ENCODE results near the gene KLHL24. TPM values are rescaled to one million over a fixed set of nuclear protein-coding genes. Genes with fewer than 3 reads are reported as not detected.
"Not testable (repeated sequence)": the region's sequence is repeated elsewhere in the genome, so short reads cannot be mapped to it uniquely, and the experiment has no call there.

Gene KLHL24
- total RNA-seq, 4 donors from 2014 or later: 47.2 to 99.5 (median 80.3) TPM

GRCh38 chr3:183636221-183637105, 1.0 kb downstream of the KLHL24 start:
- no peak for TF ChIP-seq CTCF (IDR thresholded peaks at IDR 0.05)
- ATAC-seq (ENCODE audit: low FRiP score) (peak; percentile 93), DNase-seq (ENCODE audit: low spot score) (peak; percentile 72)

- no peak for DNase-seq (ENCODE audit: low spot score)
- no peak for TF ChIP-seq CTCF (IDR thresholded peaks at IDR 0.05)
- no peak for ATAC-seq (ENCODE audit: low FRiP score)
Measured at GRCh38 chr3:183637106-183637486, 1.7 kb downstream of the KLHL24 start.

- ATAC-seq (ENCODE audit: low FRiP score); DNase-seq (ENCODE audit: low spot score): not testable (repeated sequence)
Measured at GRCh38 chr3:183637633-183638032, 2.2 kb downstream of the KLHL24 start.

- no peak for ATAC-seq (ENCODE audit: low FRiP score)
- TF ChIP-seq CTCF (IDR thresholded peaks at IDR 0.05): no peak
- no peak for DNase-seq (ENCODE audit: low spot score)
Measured at GRCh38 chr3:183638101-183638852, 2.9 kb downstream of the KLHL24 start.

DNA sequence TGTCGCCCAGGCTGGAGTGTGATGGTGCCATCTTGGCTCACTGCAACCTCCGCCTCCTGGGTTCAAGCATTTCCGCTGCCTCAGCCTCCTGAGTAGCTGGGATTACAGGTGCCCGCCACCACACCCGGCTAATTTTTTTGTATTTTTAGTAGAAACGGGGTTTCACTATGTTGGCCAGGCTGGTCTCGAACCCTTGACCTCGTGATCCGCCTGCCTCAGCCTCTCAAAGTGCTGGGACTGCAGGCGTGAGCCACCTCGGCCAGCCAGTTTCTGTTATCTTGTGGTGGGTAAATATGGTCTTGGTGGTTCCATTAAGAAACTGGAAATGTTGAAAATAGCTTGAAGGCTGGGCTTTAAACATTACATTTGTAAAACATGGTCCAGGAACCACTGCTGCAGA, 5.2 kb downstream of the KLHL24 start:
- ATAC-seq (ENCODE audit: low FRiP score); DNase-seq (ENCODE audit: low spot score): not testable (repeated sequence)

GRCh38 chr3:183641882-183642281, 6.5 kb downstream of the KLHL24 start:
- no peak for TF ChIP-seq CTCF (IDR thresholded peaks at IDR 0.05)
- no peak for ATAC-seq (ENCODE audit: low FRiP score)

DNA sequence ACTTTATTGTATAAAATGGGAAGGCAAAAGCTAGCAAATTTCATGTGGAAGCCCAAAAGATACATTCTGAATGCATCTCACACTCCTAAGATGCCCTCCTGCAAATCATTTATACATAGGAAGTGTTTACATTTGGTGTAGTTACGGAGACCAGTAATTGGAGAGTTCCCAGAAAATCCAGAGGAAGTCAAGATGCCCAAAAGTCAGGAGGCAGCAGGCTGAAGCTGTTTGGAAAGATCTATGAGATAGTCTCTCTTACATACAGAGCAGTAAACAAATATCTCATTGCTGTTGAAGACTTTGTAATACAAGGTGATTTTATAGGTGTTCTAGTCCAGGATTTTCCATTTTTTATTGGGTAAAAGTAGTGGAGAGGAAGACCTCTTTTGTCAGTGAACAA, 8.8 kb downstream of the KLHL24 start:
- DNase-seq (ENCODE audit: low spot score) (no peak), ATAC-seq (ENCODE audit: low FRiP score) (no peak)
- no peak for TF ChIP-seq CTCF (IDR thresholded peaks at IDR 0.05)

More at GRCh38 chr3:183641882-183642281, 6.5 kb downstream of the KLHL24 start:
- DNase-seq (ENCODE audit: low spot score): no peak

GRCh38 chr3:183645254-183645653, 9.8 kb downstream of the KLHL24 start:
- TF ChIP-seq CTCF (IDR thresholded peaks at IDR 0.05): no peak
- DNase-seq (ENCODE audit: low spot score): no peak
- ATAC-seq (ENCODE audit: low FRiP score): no peak

Data from omental fat pad (tissue), 4 donors.